Esophagus mucosa (tissue), 1 donor: ENCODE measurements around the gene SPATA24. TPM values are rescaled to one million over a fixed set of nuclear protein-coding genes. Genes with fewer than 3 reads are reported as not detected.
A peak's percentile ranks its signal among the peaks of the same experiment; 100 is the strongest.
"Not testable (repeated sequence)": the region's sequence is repeated elsewhere in the genome, so short reads cannot be mapped to it uniquely, and the experiment has no call there.

Experiments
- ATAC-seq: fragments of 200-7000 bp; cut with Tn5 transposase; one replicate; pipeline ENCODE4 v1.9.1; 2020
- total RNA-seq: library from RNA; stranded (reverse); gene quantifications from one replicate; pipeline ENCODE4 v1.2.4, GENCODE V29; 2023
- donor health status: DM: yes; HTN: yes; CAD: no.

Gene SPATA24
- total RNA-seq, 1 donor from 2014 or later = 3.7 TPM

DNA sequence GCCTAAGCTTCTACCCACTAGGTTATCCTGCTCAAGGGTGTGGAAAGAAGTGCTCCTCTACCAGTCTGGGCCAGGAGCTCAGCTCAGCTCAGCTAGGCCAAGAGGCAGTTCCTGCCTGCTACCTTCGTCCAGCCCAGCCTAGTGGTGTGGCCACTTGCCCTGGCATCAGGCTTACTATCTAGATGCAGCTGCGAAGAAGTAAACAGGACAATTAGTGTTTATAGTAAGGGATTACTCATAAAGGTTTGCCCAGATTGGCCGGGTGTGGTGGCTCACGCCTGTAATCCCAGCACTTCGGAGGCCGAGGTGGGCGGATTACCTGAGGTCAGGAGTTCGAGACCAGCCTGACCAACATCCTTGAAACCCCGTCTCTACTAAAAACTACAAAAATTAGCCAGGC is 12.8 kb upstream of the SPATA24 start:
- peak; percentile 35 for ATAC-seq

DNA sequence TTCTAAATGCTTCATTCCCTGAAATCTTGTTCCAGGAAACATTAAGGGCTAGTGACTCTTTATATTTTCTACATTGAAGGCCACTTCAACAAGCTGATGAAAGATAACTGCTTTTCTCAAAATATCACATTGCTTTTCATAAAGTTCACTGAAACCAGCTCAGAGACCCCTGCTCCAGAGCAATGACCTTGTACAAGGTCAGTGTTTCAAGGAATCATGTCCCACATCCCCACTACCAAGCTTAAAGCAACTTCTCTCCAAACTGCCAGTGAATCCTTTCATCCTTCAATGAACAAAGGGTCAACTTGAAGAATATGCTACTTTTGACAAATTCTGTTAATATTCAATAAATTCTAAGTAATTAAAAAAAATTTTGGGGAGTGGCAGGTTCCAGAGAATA is 12.0 kb upstream of the SPATA24 start:
- ATAC-seq = no peak

DNA sequence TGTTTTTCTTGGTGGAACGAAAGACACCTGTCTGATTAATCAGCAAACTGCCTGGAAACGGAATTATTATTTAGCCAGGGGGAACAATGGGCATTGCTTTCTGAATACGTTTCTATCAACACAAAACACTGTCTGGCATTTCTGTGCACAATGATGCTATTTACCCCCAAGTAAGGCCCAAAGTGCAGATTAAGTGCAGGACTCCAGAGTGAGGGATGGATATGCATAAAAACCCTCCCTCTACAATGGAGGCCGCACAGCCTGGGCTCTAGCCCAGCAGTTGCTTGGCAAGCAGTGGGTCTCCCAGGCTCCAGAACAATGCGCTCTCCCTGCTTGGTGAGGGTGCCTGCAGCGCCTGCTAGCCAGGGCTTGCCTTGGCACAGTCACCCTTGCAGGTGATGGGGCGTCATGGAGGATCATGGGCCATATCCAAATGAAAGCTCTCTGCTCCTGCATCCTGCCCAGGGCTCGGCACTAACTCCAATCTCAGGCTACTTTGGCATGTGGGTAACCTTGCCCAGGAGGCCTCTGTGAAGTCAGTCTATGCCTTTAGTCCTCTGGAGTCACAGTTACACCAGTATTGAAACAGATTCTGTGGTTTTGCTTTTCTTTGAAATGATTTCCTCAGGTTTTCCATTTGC is 11.5 kb upstream of the SPATA24 start:
- peak; percentile 89 for ATAC-seq

DNA sequence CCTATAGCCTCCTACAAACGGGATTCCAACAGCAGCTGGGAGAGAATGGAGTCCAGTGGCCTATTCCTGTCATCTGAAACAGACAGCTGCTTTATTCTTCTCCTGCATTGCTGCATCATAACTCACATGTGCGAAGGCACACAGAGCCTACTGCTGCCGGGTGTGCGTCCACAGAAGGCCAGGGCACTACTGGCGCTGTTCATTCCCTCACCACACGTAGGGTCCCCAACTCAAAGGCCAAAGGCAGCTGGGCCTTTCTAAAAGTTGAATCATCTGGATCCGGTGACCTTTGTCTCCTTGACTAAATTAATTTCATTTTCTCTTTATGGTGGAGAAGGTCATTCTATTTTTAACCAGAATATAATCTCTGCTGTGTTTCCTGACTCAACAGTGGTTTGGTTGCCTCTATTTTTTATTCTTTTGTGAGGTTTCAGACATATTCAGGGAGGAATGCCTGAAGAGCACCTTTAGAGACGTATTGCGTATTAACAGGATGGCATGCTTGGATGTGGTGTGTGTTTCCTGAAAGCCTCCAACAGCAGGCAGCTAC is 10.8 kb upstream of the SPATA24 start:
- ATAC-seq = peak; percentile 30

- ATAC-seq = no peak
Measured at GRCh38 chr5:139413963-139414362, 10.1 kb upstream of the SPATA24 start.

DNA sequence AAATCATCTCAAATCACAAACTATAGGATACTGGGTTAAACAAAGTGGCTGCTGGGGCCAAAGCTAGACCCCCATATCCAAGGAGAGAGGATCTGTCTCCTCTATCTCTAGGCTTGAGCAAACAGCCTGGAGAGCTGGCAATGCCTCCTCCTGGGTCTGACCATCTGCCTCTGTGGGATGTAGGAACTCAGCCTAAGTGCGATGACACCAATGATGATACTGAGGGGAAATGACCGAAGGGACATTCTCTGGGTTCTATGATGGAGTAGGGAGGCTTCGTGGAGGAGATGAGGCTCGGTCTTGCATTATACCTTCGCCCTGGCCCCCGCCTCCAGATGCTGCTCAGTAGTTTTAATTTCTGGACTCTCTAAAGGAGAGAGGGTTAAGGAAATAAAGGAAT is 9.3 kb upstream of the SPATA24 start:
- ATAC-seq = no peak

- ATAC-seq = no peak
Measured at GRCh38 chr5:139410993-139411828, 7.3 kb upstream of the SPATA24 start.

- ATAC-seq = no peak
Measured at GRCh38 chr5:139410121-139410992, 6.5 kb upstream of the SPATA24 start.

- not testable (repeated sequence) for ATAC-seq
Measured at GRCh38 chr5:139409116-139409515, 5.2 kb upstream of the SPATA24 start.

DNA sequence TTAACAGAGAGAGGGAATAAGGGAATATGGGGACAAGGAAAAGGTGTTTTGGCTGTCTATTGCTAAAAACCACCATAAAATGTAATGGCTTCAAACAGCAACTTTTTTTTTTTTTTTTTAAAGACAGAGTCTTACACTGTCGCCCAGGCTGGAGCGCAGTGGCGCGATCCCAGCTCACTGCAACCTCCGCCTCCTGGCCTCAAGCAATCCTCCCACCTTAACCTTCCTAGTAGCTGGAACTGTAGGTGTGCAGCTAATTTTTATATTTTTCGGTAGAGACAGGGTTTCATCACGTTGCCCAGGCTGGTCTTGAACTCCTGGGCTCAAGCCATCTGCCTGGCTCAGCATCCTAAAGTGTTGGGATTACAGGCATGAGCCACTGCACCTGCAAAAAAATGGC is 4.3 kb upstream of the SPATA24 start:
- no peak for ATAC-seq

GRCh38 chr5:139407517-139407916 is 3.6 kb upstream of the SPATA24 start:
- ATAC-seq = peak; percentile 35

DNA sequence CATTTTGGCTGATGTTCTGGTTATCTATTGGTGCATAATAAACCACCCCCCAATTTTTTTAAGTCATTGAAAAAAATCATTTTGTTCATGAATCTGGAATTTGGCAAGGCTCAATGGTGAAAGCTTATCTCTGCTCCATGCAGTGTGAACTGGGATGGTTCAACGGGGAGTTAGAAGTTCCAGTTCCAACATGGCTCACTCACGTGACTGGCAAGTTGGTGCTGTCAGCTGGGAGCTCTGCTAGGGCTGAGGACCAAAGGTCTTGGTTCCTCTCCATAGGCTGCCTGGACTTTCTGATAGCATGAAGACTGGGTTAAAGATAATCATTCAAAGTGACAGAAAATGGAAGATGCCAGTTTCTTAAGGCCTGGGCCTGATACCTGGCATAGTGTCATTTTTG is 3.1 kb upstream of the SPATA24 start:
- no peak for ATAC-seq

- no peak for ATAC-seq
Measured at GRCh38 chr5:139404484-139404840, 573 bp upstream of the SPATA24 start.

DNA sequence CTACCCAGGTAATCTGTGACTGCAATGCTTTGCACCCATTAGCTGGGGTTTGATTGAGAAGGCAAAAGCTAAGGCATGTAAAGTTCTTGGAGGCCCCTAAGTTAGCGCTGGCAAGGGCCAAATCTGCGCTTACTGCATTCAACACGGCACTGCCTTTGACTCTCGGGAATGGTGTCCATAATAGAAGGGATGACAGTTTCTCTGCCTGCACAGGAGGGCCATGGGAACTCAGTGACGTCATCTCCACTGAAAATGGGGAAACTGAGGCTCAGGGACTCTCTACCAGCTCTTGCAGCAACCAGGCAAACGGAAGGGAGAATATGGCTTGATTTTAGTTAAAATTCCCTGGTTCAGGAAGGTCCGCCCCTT is 487 bp downstream of the SPATA24 start:
- ATAC-seq = peak; percentile 5

DNA sequence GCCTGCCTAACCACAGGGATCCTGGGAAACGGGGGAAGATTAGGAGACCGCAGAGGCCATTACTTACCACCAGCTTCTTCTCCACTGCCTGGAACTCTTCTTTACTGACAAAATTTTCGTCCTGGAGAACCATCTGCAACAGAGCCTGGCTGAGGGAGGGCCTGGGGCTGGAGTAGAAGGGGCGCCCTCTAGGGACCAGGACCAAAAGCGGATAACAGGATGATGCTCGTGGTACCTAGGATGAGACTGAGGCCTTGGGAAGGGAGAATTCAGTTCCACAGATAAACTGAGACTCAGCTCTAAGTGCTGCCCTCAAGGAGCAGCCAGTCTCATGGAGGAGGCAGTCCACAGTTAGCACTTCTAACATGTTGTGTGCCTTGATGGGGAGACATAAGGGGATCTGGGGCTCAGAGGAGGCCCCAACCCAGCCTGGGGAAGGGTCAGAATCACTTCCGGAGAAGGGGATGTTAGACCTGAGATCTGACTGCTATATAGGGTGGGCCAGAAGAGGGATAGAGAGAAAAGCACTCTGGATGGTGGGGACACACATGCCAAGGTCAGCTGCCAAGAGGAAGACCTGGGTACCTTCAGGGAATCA is 1.2 kb downstream of the SPATA24 start:
- ATAC-seq = no peak

DNA sequence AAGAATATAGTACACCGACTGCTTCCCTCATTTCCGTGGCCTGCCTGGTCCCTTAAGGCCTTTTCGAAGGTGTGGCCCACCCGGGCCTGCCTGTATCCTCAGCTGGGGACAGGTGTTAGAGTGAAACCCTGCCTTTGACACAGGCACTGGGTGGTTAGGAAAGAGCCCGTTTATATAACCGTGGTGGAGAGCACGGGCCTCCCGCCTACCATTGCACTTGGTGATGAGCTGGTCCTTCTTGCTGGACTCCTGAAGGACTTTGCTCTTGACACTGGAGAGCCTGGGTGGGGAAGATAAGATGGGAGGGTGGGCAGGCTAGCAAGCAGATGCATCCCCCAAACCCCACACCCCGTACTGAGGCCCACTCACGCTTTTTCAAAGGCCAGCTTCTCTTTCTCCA is 2.3 kb downstream of the SPATA24 start:
- no peak for ATAC-seq

GRCh38 chr5:139399501-139400121 is 4.3 kb downstream of the SPATA24 start:
- no peak for ATAC-seq

GRCh38 chr5:139397921-139398320 is 6.0 kb downstream of the SPATA24 start:
- ATAC-seq = no peak

DNA sequence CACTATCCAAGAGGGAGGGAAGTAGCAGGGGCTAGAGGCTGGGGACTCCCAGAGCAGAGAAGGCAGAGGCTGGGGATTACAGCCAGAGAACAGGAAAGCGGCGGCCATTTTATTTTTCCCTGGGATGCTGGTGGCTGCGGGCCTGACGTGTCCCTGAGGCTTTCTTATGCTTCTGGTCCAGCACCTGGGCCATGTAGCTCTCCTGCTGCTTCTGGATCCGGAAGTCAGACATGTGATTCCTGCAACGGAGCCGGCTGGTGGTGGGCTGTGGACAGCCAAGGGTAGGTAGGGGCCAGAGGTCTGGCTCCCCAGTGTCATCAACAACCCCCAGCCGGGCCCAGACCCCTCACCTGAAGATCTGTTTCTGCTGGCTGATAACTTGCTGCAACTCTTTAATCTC is 7.2 kb downstream of the SPATA24 start:
- ATAC-seq = no peak

DNA sequence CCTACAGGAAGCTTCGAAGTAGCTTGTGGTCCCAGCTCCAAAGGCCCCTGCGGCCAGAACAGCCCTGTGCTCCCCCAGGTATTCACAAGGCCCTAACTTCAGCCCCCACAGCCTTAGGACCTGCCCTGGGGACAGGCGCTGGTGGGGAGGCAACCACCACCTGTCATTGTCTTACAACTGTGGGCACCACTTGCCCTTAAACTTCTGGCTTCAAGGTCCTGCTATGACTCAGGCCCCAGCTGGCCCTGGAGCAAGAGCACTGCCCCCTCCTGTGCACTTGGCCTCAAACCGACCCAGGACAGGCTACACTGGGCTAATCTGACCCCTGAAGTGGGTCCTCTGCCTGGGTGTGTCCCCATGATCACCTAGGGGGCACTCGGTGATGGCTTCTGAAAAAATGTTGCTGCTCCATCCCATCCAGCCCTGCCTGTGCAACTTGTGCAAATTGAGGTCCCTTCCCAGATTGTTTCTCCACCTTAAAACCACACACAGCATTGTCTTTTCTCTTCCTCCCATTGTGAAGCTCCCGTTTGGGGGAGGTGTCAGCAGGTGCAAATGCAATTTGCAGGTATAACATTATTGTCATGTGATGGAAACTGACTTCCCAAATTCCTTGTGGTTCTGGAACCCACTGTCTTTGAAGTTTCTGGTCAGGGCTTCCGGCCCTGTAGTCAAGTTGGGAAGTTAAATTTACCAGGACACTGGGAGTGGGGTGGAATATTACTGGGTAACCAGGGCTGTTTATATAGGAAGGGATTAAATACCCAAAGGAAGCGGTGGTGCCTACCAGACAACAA is 7.8 kb downstream of the SPATA24 start:
- ATAC-seq = no peak
